ENCODE measurements around the gene GYS2. TPM values are rescaled to one million over a fixed set of nuclear protein-coding genes. Genes with fewer than 3 reads are reported as not detected.

The GYS2 gene
- total RNA-seq, 1 donor from 2014 or later: not detected

GRCh38 chr12:21539797-21540196, 64.8 kb downstream of the GYS2 start:
- DNase-seq (ENCODE audit: low spot score, unreplicated experiment): no peak
- H3K27me3 Mint-ChIP-seq: peaks cover 6% of the 10 kb centered on the region
- TF ChIP-seq, protein P1, sequence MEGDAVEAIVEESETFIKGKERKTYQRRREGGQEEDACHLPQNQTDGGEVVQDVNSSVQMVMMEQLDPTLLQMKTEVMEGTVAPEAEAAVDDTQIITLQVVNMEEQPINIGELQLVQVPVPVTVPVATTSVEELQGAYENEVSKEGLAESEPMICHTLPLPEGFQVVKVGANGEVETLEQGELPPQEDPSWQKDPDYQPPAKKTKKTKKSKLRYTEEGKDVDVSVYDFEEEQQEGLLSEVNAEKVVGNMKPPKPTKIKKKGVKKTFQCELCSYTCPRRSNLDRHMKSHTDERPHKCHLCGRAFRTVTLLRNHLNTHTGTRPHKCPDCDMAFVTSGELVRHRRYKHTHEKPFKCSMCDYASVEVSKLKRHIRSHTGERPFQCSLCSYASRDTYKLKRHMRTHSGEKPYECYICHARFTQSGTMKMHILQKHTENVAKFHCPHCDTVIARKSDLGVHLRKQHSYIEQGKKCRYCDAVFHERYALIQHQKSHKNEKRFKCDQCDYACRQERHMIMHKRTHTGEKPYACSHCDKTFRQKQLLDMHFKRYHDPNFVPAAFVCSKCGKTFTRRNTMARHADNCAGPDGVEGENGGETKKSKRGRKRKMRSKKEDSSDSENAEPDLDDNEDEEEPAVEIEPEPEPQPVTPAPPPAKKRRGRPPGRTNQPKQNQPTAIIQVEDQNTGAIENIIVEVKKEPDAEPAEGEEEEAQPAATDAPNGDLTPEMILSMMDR (IDR thresholded peaks at IDR 0.05; ENCODE audit: unreplicated experiment): no peak
- H3K4me1 Mint-ChIP-seq (ENCODE audit: low read depth): no peaks in the 10 kb centered on the region
- no peak overlapping the region for H3K27ac Mint-ChIP-seq
- no peaks in the 10 kb centered on the region for H3K36me3 Mint-ChIP-seq (ENCODE audit: insufficient read depth)
- H3K9me3 Mint-ChIP-seq (ENCODE audit: low read depth): no peaks in the 10 kb centered on the region
- H3K4me3 Mint-ChIP-seq (ENCODE audit: low read depth): no peak overlapping the region

- Mint-ChIP-seq H3K9me3 (ENCODE audit: low read depth) (no peaks in the 10 kb centered on the region), H3K4me3 (ENCODE audit: low read depth) (no peak overlapping the region), H3K4me1 (ENCODE audit: low read depth) (no peaks in the 10 kb centered on the region), H3K27me3 (peaks cover 7% of the 10 kb centered on the region), H3K36me3 (ENCODE audit: insufficient read depth) (no peaks in the 10 kb centered on the region), H3K27ac (no peak overlapping the region)
- TF ChIP-seq, protein P1 (IDR thresholded peaks at IDR 0.05; ENCODE audit: unreplicated experiment): no peak
- no peak for DNase-seq (ENCODE audit: low spot score, unreplicated experiment)
These were observed 66.5 kb downstream of the GYS2 start for GRCh38 chr12:21538061-21538653.

DNA sequence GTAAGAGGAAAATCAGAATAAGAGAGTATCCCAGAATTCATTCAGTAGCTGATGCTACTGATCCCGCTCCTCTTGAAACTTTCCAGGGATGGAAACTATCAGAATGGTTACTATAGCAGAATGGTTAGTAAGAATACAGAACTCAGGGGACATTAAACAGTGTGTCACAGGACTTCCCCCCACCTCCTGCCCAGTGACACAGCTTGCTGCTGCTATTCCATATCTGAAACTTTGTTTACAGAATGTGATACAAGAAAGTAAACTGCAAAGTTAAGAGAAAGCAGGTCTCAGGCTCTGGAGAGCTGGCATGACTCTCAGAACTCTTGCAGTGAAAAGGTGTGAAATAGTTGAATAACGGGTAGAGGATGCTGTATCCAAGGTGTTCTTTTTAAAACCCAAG, 75.2 kb downstream of the GYS2 start:
- H3K27me3 Mint-ChIP-seq: peaks cover 44% of the 10 kb centered on the region

DNA sequence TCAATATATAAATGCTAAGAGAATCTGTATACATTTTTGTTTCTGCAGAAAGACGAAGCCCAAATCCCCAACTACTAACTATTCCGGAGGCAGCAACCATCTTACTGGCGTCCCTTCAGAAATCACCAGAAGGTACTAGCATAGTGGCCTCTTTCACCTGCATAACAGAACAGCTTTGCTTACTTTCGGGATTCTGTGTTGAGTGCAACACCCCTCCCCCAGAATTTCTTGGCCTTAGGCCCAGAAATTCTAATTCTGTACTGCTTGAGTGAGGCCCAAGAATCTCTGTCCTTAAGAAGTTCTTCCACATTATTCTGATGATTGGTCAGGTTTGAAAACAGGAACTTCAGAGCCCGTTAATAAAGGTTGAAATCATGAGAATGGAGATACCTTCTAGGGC, 75.7 kb downstream of the GYS2 start:
- DNase-seq (ENCODE audit: low spot score, unreplicated experiment): no peak
- H3K4me3 Mint-ChIP-seq (ENCODE audit: low read depth): peak overlapping the region; percentile 15
- peaks cover 46% of the 10 kb centered on the region for H3K27me3 Mint-ChIP-seq
- peaks cover 3% of the 10 kb centered on the region for H3K36me3 Mint-ChIP-seq (ENCODE audit: insufficient read depth)
- TF ChIP-seq, protein P1 (IDR thresholded peaks at IDR 0.05; ENCODE audit: unreplicated experiment): no peak
- H3K4me1 Mint-ChIP-seq (ENCODE audit: low read depth): peaks cover 17% of the 10 kb centered on the region
- H3K27ac Mint-ChIP-seq: no peak overlapping the region
- peaks cover 8% of the 10 kb centered on the region for H3K9me3 Mint-ChIP-seq (ENCODE audit: low read depth)

More for the DNA sequence above, 75.2 kb downstream of the GYS2 start:
- Mint-ChIP-seq H3K4me1 (ENCODE audit: low read depth) (peaks cover 17% of the 10 kb centered on the region), H3K36me3 (ENCODE audit: insufficient read depth) (peaks cover under 1% of the 10 kb centered on the region), H3K27ac (no peak overlapping the region), H3K9me3 (ENCODE audit: low read depth) (peaks cover 5% of the 10 kb centered on the region), H3K4me3 (ENCODE audit: low read depth) (no peak overlapping the region)
- DNase-seq (ENCODE audit: low spot score, unreplicated experiment): no peak
- TF ChIP-seq, protein P1 (IDR thresholded peaks at IDR 0.05; ENCODE audit: unreplicated experiment): no peak

- peaks cover 3% of the 10 kb centered on the region for H3K36me3 Mint-ChIP-seq (ENCODE audit: insufficient read depth)
- DNase-seq (ENCODE audit: low spot score, unreplicated experiment): peak; percentile 61
- TF ChIP-seq, protein P1 (IDR thresholded peaks at IDR 0.05; ENCODE audit: unreplicated experiment): no peak
- peaks cover 17% of the 10 kb centered on the region for H3K4me1 Mint-ChIP-seq (ENCODE audit: low read depth)
- H3K27me3 Mint-ChIP-seq: peaks cover 46% of the 10 kb centered on the region
- H3K9me3 Mint-ChIP-seq (ENCODE audit: low read depth): peaks cover 13% of the 10 kb centered on the region
- no peak overlapping the region for H3K27ac Mint-ChIP-seq
- H3K4me3 Mint-ChIP-seq (ENCODE audit: low read depth): peak overlapping the region; percentile 65
These were observed 77.0 kb downstream of the GYS2 start for GRCh38 chr12:21527451-21528180.
